GM12878 (cell line): ENCODE data around the gene SLC25A30. TPM values are rescaled to one million over a fixed set of nuclear protein-coding genes. Genes with fewer than 3 reads are reported as not detected.

Experiments used
- ATAC-seq: fragments of 200-7000 bp; cut with Tn5 transposase; 3 replicates; pipeline ENCODE4 v1.9.1; 2020; ENCODE audit warnings: mild to moderate bottlenecking, moderate library complexity
- BruUV-seq: library from RNA; stranded (reverse); fragments of 400-500 nt; replicated peaks from 2 replicates; lab custom pipeline; 2021; lab: Mats Ljungman, UMichigan
- CTCF ChIA-PET: fragments of 300-600 bp; sonication (Branson Sonifier 250); formaldehyde crosslinking; extraction: SDS; loops from one replicate; lab custom pipeline; 2021; ENCODE audit warnings: inconsistent platforms; lab: Yijun Ruan, JAX
- POLR2A ChIA-PET: fragments of 350-600 bp; formaldehyde crosslinking; extraction: SDS; loops from one replicate; lab custom pipeline; 2021; ENCODE audit warnings: inconsistent platforms; lab: Charles Lee
- RAD21 ChIA-PET: fragments of 300-600 bp; sonication (Branson Sonifier 250); formaldehyde crosslinking; loops from one replicate; lab custom pipeline; 2023; ENCODE audit warnings: antibody characterized with exemption; ENCODE audit not compliant: unreplicated experiment; lab: Charles Lee
- SMC1A ChIA-PET: fragments of 300-600 bp; sonication (Branson Sonifier 250); formaldehyde crosslinking; loops from one replicate; lab custom pipeline; 2023; ENCODE audit not compliant: unreplicated experiment, uncharacterized antibody; lab: Charles Lee
- DNase-seq: peaks from one replicate; pipeline ENCODE4 v3.0.0-alpha.2; 2011; ENCODE audit warnings: low read depth, low spot score
- FAIRE-seq: peaks from 3 replicates; lab custom pipeline; 2011; peaks lifted over from hg19 to GRCh38; lab: Jason Lieb, UNC
- H2AFZ ChIP-seq: 2 replicates; pipeline ENCODE4 v1.6.0; 2011; ENCODE audit warnings: low read depth, low read length, control low read depth; ENCODE audit not compliant: control insufficient read depth
- H3K27ac ChIP-seq: 2 replicates; pipeline ENCODE4 v1.5.1; 2011; ENCODE audit warnings: control low read depth; ENCODE audit not compliant: control insufficient read depth, insufficient read depth
- H3K27me3 ChIP-seq, 2 experiments: replicated peaks in 1 of 2; 2 replicates each; pipeline versions ENCODE4 v1.6.0 to v1.6.1; 2011; ENCODE audit warnings: low read length in 1 of 2; ENCODE audit not compliant: control insufficient read depth in 2 of 2, insufficient read depth in 2 of 2
- H3K36me3 ChIP-seq, 2 experiments: 2 replicates each; pipeline ENCODE4 v1.5.1; 2011; ENCODE audit warnings: low read length in 1 of 2; ENCODE audit not compliant: control insufficient read depth in 2 of 2, insufficient read depth in 2 of 2
- H3K4me1 ChIP-seq: 2 replicates; pipeline ENCODE4 v1.6.1; 2011; ENCODE audit warnings: mild to moderate bottlenecking, low read length, moderate library complexity, mixed read lengths; ENCODE audit not compliant: control insufficient read depth, insufficient read depth
- H3K4me2 ChIP-seq: 2 replicates; pipeline ENCODE4 v1.6.0; 2011; ENCODE audit warnings: control low read depth; ENCODE audit not compliant: control insufficient read depth, insufficient read depth
- H3K4me3 ChIP-seq: fragments of 200-600 bp; sonication (generic); 2 replicates; pipeline ENCODE4 v1.5.1; 2016
- H3K79me2 ChIP-seq: 2 replicates; pipeline ENCODE4 v1.6.0; 2011; ENCODE audit warnings: low read length; ENCODE audit not compliant: control insufficient read depth, insufficient read depth
- H3K9ac ChIP-seq: 2 replicates; pipeline ENCODE4 v1.8.0; 2011; ENCODE audit warnings: low read length, control low read depth, mixed read lengths; ENCODE audit not compliant: control insufficient read depth, insufficient read depth
- H3K9me3 ChIP-seq: replicated peaks from 3 replicates; pipeline ENCODE4 v1.5.1; 2011; ENCODE audit warnings: mild to moderate bottlenecking, low read length; ENCODE audit not compliant: control insufficient read depth, insufficient read depth
- H4K20me1 ChIP-seq: 2 replicates; pipeline ENCODE4 v1.6.0; 2011; ENCODE audit not compliant: control insufficient read depth, insufficient read depth
- BCLAF1 ChIP-seq: fragments of 450-650 bp; IDR thresholded peaks from 2 replicates; pipeline ENCODE4 v1.6.1; 2017; ENCODE audit warnings: antibody characterized with exemption, mild to moderate bottlenecking, moderate library complexity
- CUX1 ChIP-seq: IDR thresholded peaks from 2 replicates; pipeline ENCODE4 v1.6.1; 2012; ENCODE audit warnings: improper control_type of control experiment, low read depth, low read length; ENCODE audit not compliant: insufficient replicate concordance
- ELK1 ChIP-seq: IDR thresholded peaks from 2 replicates; pipeline ENCODE4 v1.6.1; 2012; ENCODE audit warnings: low read depth, low read length, improper control_type of control experiment
- IKZF1 ChIP-seq: fragments of 450-650 bp; conservative IDR thresholded peaks from 2 replicates; pipeline ENCODE4 v1.6.1; 2017; ENCODE audit warnings: antibody characterized with exemption, mild to moderate bottlenecking
- MLLT1 ChIP-seq: fragments of 450-650 bp; IDR thresholded peaks from 2 replicates; pipeline ENCODE4 v1.6.1; 2016; ENCODE audit warnings: mild to moderate bottlenecking
- MXI1 ChIP-seq: fragments of 150-350 bp; IDR thresholded peaks from 2 replicates; pipeline ENCODE4 v1.6.1; 2011; ENCODE audit warnings: low read depth, mild to moderate bottlenecking, inconsistent platforms, low read length, improper control_type of control experiment
- PAX8 ChIP-seq: fragments of 450-650 bp; IDR thresholded peaks from 2 replicates; pipeline ENCODE4 v1.6.1; 2017; ENCODE audit warnings: mild to moderate bottlenecking, moderate library complexity
- TBL1XR1 ChIP-seq: IDR thresholded peaks from 2 replicates; pipeline ENCODE4 v1.6.1; 2012; ENCODE audit warnings: low read depth, low read length, improper control_type of control experiment
- TCF12 ChIP-seq: IDR thresholded peaks from 2 replicates; pipeline ENCODE4 v1.6.1; 2011; ENCODE audit warnings: low read depth, mild to moderate bottlenecking, low read length
- USF1 ChIP-seq: IDR thresholded peaks from 2 replicates; pipeline ENCODE4 v1.6.1; 2011; ENCODE audit warnings: borderline replicate concordance, low read depth, mild to moderate bottlenecking, moderate library complexity, mixed read lengths, low read length; ENCODE audit not compliant: insufficient read depth; ENCODE audit errors: extremely low read length
- ZZZ3 ChIP-seq: IDR thresholded peaks from 2 replicates; pipeline ENCODE4 v1.6.1; 2011; ENCODE audit warnings: low read depth; ENCODE audit not compliant: control insufficient read depth, insufficient read length
- WGBS: methylation state at CpG from one replicate; pipeline ENCODE4 v1.1.6; 2016; ENCODE audit warnings: low lambda C conversion rate; ENCODE audit not compliant: insufficient replicate concordance, insufficient coverage; ENCODE audit errors: missing lambda C conversion rate; 5-methylcytosine and 5-hydroxymethylcytosine counted together
- in situ Hi-C: fragments of 300-500 bp; cut with MboI; formaldehyde crosslinking; loops from 9 replicates; pipeline ENCODE4 v1.14.3; 2018; ENCODE audit warnings: mixed read lengths
- intact Hi-C: fragments of 100-400 bp; cut with micrococcal nuclease; formaldehyde crosslinking; loops from one replicate; pipeline ENCODE4 v1.14.2; 2022; ENCODE audit not compliant: unreplicated experiment
- polyA plus RNA-seq, 11 experiments: library from polyadenylated mRNA; depleted of rRNA in 4 of 11; unstranded in 6 of 11; stranded (reverse) in 5 of 11; fragments of >200 nt; fragmentation: Nextera tagmentation in 4 of 11; fragmentation: Illumina TruSeq in 1 of 11; extraction: Ambion mirVana in 4 of 11; extraction: Trizol in 1 of 11; gene quantifications; 1 replicate in 1 of 11; 2 replicates in 10 of 11; pipeline versions ENCODE4 v1.2.1 to v1.2.3, GENCODE V29; 2011 to 2016; ENCODE audit warnings: inconsistent platforms in 2 of 11, missing spikeins in 2 of 11, low read depth in 1 of 11
- total RNA-seq, 4 experiments: library from RNA; depleted of rRNA in 3 of 4; stranded (reverse); fragments of >200 nt in 3 of 4; fragmentation: Illumina TruSeq in 1 of 4; extraction: Trizol in 1 of 4; gene quantifications; 2 replicates each; pipeline versions ENCODE4 v1.2.1 to v1.2.3, GENCODE V29; 2013 to 2021

Gene SLC25A30
- total and polyA plus RNA-seq, 10 of the 15 experiments (the other 5 are each of a cell fraction or from before 2014, with no cell fraction given): 2.4 to 18.0 (median 8.9) TPM

- Histone ChIP-seq H4K20me1 (no peaks in the 10 kb centered on the region), H3K4me3 (no peak overlapping the region), H2AFZ (no peak overlapping the region), H3K4me1 (no peaks in the 10 kb centered on the region), H3K9ac (no peak overlapping the region), H3K9me3 (no peaks in the 10 kb centered on the region), H3K27me3 (no peaks in the 10 kb centered on the region), H3K4me2 (no peak overlapping the region), H3K36me3 (peaks cover 0 to 1% of the 10 kb centered on the region in 2 experiments; a peak in 1 of 4 replicates), H3K79me2 (no peaks in the 10 kb centered on the region), H3K27ac (no peak overlapping the region)
- DNase-seq (no peak), ATAC-seq (no peak), FAIRE-seq (no peak)
- intact Hi-C loops (no loop called here), in situ Hi-C loops (no loop called here)
- POLR2A ChIA-PET: no interaction called here
- SMC1A ChIA-PET: no interaction called here
- BruUV-seq: no TSS peak
- RAD21 ChIA-PET: no interaction called here
- 99% methylated on average over 4 of the region's 4 CpGs for WGBS
- CTCF ChIA-PET: interaction anchor here (1.3 kb wide), 1 partner anchor 17 kb away, joined by 5 read pairs; no protein-coding TSS in a partner anchor
- no peak for TF ChIP-seq USF1
- TF ChIP-seq CUX1: no peak
- TF ChIP-seq BCLAF1: no peak
- no peak for TF ChIP-seq MXI1
- no peak for TF ChIP-seq MLLT1
- TF ChIP-seq TBL1XR1: no peak
- TF ChIP-seq ELK1: no peak
- TF ChIP-seq PAX8: no peak
- no peak for TF ChIP-seq ZZZ3
- TF ChIP-seq TCF12: no peak
- TF ChIP-seq IKZF1: no peak
Measured at GRCh38 chr13:45388664-45389063, 29.5 kb downstream of the SLC25A30 start.
